GM13976 (cell line): ENCODE results near the gene CGB2.
"Not testable (repeated sequence)": the region's sequence is repeated elsewhere in the genome, so short reads cannot be mapped to it uniquely, and the experiment has no call there.

ENCODE experiments used
- DNase-seq: peaks from one replicate; pipeline ENCODE4 v3.0.0; 2012; ENCODE audit warnings: low spot score
- in situ Hi-C: fragments of 300-500 bp; cut with MboI; formaldehyde crosslinking; loops from one replicate; pipeline ENCODE4 v1.12.0; 2022; ENCODE audit warnings: low sequenced_read_pairs, mixed read lengths, inconsistent platforms; ENCODE audit not compliant: unreplicated experiment
- TF ChIP-seq, protein P1 (sequence below): IDR thresholded peaks from 2 replicates; pipeline ENCODE4 v1.5.1; 2012; ENCODE audit warnings: borderline replicate concordance, mild to moderate bottlenecking; ENCODE audit not compliant: insufficient read depth; ENCODE audit errors: extremely low read depth, missing control alignments, control extremely low read depth

CGB2 gene

DNA sequence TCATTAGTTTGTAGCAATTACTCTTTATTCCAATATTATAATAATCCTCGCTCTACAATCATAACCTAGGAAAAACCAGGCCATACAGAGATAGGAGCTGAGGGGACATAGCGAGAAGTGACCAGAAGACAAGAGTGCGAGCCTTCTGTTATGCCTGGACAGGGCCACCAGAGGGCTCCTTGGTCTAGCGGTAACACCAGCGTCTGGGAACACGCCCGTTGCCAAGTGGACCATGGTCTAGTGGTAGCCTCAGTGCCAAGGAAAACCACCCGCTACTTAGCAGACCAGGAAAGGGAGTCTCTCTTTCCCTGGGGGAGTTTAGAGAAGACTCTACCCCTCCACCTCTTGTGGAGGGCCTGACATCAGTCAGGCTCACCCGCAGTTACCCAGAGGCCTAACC lies 43.2 kb downstream of the CGB2 start:
- in situ Hi-C loops, DNase-seq: not testable (repeated sequence)
- TF ChIP-seq, protein P1, sequence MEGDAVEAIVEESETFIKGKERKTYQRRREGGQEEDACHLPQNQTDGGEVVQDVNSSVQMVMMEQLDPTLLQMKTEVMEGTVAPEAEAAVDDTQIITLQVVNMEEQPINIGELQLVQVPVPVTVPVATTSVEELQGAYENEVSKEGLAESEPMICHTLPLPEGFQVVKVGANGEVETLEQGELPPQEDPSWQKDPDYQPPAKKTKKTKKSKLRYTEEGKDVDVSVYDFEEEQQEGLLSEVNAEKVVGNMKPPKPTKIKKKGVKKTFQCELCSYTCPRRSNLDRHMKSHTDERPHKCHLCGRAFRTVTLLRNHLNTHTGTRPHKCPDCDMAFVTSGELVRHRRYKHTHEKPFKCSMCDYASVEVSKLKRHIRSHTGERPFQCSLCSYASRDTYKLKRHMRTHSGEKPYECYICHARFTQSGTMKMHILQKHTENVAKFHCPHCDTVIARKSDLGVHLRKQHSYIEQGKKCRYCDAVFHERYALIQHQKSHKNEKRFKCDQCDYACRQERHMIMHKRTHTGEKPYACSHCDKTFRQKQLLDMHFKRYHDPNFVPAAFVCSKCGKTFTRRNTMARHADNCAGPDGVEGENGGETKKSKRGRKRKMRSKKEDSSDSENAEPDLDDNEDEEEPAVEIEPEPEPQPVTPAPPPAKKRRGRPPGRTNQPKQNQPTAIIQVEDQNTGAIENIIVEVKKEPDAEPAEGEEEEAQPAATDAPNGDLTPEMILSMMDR: peak; percentile 52

DNA sequence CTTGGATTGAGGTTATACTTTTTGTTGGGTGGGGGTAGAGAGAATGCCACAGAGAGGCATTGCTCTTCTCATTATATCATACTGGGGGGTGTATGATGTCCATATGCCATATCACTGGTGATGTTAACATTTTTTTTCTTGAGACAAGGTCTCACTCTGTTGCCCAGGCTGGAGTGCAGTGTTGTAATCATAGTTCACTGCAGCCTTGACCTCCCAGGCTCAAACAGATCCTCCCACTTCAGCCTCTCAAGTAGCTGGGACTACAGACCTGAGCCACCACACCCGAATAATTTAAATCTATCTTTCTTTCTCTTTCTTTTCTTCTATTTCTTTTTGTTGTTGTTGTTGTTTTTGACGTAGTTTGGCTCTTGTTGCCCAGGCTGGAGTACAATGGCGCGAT lies 48.7 kb downstream of the CGB2 start:
- DNase-seq: no peak
- TF ChIP-seq, protein P1: no peak
- in situ Hi-C loops: no loop called here

DNA sequence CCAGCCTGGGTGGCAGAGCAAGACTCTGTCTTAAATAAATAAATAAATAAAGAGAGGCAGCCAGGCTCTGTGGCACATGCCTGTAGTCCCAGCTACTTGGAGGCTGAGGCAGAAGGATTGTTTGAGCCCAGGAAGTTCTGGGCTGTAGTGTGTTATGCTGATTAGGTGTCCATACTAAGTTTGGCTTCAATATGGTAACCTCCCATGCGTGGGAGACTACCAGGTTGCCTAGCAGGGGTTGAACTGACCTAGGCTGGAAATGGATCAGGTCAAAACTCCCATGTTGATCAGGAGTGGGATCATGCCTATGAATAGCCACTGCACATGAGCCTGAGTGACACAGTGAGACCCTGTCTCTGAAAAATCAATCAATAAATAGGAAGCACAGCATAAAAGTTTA lies 49.6 kb downstream of the CGB2 start:
- in situ Hi-C loops: no loop called here
- TF ChIP-seq, protein P1: no peak
- no peak for DNase-seq
